Mesothelial cell of epicardium (in vitro differentiated cells): Measurements from ENCODE around the gene IL16. TPM values are rescaled to one million over a fixed set of nuclear protein-coding genes. Genes with fewer than 3 reads are reported as not detected.

Experiments used
- DNase-seq, 2 experiments: peaks; one replicate each; pipeline ENCODE4 v3.0.0; 2021; ENCODE audit warnings: low spot score in 2 of 2; ENCODE audit not compliant: unreplicated experiment in 2 of 2
- H3K27ac Mint-ChIP-seq: 2 replicates; pipeline ENCODE4 v1.8.0; 2021; ENCODE audit warnings: mixed read lengths
- H3K27me3 Mint-ChIP-seq: 2 replicates; pipeline ENCODE4 v1.8.0; 2021; ENCODE audit warnings: low read depth, mixed read lengths
- H3K36me3 Mint-ChIP-seq: 2 replicates; pipeline ENCODE4 v1.8.0; 2021; ENCODE audit warnings: mixed read lengths
- H3K4me1 Mint-ChIP-seq: 2 replicates; pipeline ENCODE4 v1.8.0; 2021; ENCODE audit warnings: mixed read lengths
- H3K4me3 Mint-ChIP-seq: 2 replicates; pipeline ENCODE4 v1.8.0; 2021; ENCODE audit warnings: mild to moderate bottlenecking, moderate library complexity, mixed read lengths
- H3K9me3 Mint-ChIP-seq: 2 replicates; pipeline ENCODE4 v1.8.0; 2021; ENCODE audit warnings: mixed read lengths
- total RNA-seq: library from RNA; stranded (reverse); gene quantifications from 3 replicates; pipeline ENCODE4 v1.2.1, GENCODE V29; 2021
- TF ChIP-seq, protein P1 (sequence below): fragments of 200-600 bp; sonication (generic); IDR thresholded peaks from one replicate; pipeline ENCODE4 v1.5.0; 2021; ENCODE audit warnings: antibody characterized with exemption; ENCODE audit not compliant: unreplicated experiment

IL16 gene
- total RNA-seq, 1 donor from 2014 or later, result 0.27 TPM

- no peak overlapping the region for H3K4me3 Mint-ChIP-seq
- no peaks in the 10 kb centered on the region for H3K4me1 Mint-ChIP-seq
- no peaks in the 10 kb centered on the region for H3K27me3 Mint-ChIP-seq
- TF ChIP-seq, protein P1, sequence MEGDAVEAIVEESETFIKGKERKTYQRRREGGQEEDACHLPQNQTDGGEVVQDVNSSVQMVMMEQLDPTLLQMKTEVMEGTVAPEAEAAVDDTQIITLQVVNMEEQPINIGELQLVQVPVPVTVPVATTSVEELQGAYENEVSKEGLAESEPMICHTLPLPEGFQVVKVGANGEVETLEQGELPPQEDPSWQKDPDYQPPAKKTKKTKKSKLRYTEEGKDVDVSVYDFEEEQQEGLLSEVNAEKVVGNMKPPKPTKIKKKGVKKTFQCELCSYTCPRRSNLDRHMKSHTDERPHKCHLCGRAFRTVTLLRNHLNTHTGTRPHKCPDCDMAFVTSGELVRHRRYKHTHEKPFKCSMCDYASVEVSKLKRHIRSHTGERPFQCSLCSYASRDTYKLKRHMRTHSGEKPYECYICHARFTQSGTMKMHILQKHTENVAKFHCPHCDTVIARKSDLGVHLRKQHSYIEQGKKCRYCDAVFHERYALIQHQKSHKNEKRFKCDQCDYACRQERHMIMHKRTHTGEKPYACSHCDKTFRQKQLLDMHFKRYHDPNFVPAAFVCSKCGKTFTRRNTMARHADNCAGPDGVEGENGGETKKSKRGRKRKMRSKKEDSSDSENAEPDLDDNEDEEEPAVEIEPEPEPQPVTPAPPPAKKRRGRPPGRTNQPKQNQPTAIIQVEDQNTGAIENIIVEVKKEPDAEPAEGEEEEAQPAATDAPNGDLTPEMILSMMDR, result no peak
- peaks cover 22% of the 10 kb centered on the region for H3K36me3 Mint-ChIP-seq
- DNase-seq, result no peak
- H3K27ac Mint-ChIP-seq, result no peak overlapping the region
- H3K9me3 Mint-ChIP-seq, result no peaks in the 10 kb centered on the region
Observed at GRCh38 chr15:81313686-81314085, 117.0 kb downstream of the IL16 start.

DNA sequence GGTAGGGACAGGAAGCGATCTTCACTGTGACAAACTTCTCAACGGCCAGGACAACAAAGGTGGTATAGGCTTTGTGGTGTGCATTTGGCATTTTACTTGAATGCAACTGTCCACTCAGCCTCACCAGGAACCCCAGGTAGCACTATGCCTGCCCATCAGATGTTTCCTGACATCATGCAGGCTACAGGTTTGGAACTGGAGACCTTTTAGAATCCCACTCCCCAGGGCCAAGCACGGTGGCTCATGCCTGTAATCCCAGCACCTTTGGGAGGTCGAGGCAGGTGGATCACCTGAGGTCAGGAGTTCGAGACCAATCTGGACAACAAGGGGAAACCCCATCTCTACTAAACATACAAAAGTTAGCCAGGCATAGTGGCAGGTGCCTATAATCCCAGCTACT, 117.7 kb downstream of the IL16 start:
- no peak for DNase-seq
- TF ChIP-seq, protein P1, result no peak
- Mint-ChIP-seq H3K27me3 (no peaks in the 10 kb centered on the region), H3K4me1 (no peaks in the 10 kb centered on the region), H3K9me3 (no peaks in the 10 kb centered on the region), H3K4me3 (no peak overlapping the region), H3K36me3 (peaks cover 22% of the 10 kb centered on the region), H3K27ac (no peak overlapping the region)

DNA sequence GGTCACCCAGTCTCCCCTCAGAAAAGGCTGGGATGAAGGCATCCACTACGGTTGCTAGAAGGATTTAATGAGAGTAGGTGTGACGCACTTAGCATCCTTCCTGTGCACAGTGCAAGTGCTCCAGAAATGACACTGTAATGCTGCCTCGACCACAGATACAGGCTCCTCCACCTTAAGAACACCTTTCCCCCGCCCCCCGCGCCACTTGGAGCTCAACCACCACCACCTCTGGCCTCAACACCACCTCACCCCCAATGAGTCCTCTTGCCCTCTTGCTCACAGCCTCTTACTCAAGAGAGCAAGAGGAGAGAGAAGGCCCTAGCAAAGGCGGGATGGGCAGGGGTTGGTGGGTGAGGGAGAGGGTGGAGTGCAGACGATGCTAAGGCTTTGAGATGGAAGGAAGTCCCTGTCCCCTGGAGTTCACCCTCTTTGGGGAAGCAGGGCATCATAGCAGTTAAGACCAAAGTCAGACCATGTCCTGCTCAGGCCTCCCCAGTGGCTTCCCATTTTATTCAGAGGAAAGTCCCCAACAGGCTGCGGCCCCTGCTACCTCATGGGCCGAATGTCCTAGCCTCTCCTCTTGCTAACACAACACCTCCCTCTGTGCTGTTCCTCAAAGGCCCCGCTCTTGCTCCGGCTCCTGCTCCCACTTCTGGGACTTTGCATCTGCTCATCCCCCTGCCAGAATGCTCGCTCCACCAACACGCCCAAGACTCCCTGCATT, 118.9 kb downstream of the IL16 start:
- TF ChIP-seq, protein P1, result no peak
- Mint-ChIP-seq H3K36me3 (peaks cover 22% of the 10 kb centered on the region), H3K4me1 (no peaks in the 10 kb centered on the region), H3K27ac (no peak overlapping the region), H3K27me3 (no peaks in the 10 kb centered on the region), H3K9me3 (no peaks in the 10 kb centered on the region), H3K4me3 (no peak overlapping the region)
- DNase-seq, result no peak

DNA sequence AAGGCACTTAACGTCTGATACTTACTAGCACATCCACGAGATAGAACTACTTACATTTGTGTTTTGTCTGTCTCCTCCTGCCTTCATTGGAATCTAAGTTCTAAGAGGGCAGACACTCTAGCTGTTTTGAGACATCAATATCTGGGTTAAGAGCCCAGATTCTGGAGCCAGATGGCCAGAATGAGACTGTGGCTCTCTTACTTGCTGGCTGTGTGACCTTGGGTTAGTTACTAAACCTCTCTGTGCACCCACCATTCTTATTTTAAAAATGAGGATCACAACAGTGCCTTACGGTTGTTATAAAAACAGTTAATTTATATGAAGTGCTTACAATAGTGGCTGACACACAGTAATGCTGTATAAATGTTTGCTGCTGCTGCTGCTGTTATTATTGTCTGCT, 119.6 kb downstream of the IL16 start:
- Mint-ChIP-seq H3K27me3 (no peaks in the 10 kb centered on the region), H3K27ac (no peak overlapping the region), H3K36me3 (peaks cover 22% of the 10 kb centered on the region), H3K9me3 (no peaks in the 10 kb centered on the region), H3K4me3 (no peak overlapping the region), H3K4me1 (no peaks in the 10 kb centered on the region)
- no peak for DNase-seq
- TF ChIP-seq, protein P1, result no peak

DNA sequence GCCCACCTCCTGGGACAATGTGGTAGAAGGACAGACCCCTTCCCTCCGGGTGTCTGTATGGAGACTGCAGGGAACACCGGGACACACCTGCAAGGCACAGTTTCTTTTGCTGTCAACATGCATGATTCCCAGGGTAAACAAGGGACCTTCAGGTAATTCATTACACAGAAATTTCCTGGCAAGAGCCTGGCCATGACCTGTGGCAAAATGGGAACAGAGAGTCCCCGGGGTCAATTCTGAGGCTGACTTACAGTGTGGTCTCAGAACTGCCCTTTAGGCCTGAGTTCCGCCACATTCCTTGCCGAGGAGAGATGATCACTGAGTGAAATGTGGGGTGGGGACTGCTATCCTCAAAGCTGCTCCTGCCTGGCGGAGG, 121.0 kb downstream of the IL16 start:
- no peak overlapping the region for H3K4me3 Mint-ChIP-seq
- H3K27ac Mint-ChIP-seq, result no peak overlapping the region
- no peaks in the 10 kb centered on the region for H3K27me3 Mint-ChIP-seq
- H3K4me1 Mint-ChIP-seq, result peaks cover 3% of the 10 kb centered on the region
- H3K9me3 Mint-ChIP-seq, result no peaks in the 10 kb centered on the region
- TF ChIP-seq, protein P1, result no peak
- no peak for DNase-seq
- peaks cover 10% of the 10 kb centered on the region for H3K36me3 Mint-ChIP-seq
